GM12872 (cell line): ENCODE measurements around the gene TTLL7.
A peak's percentile ranks its signal among the peaks of the same experiment; 100 is the strongest.

ENCODE experiments used
- CTCF ChIP-seq: IDR thresholded peaks from 3 replicates; pipeline ENCODE4 v1.5.1; 2011; ENCODE audit warnings: low read depth, mild to moderate bottlenecking, low read length, moderate library complexity; ENCODE audit not compliant: insufficient read depth

The TTLL7 gene

GRCh38 chr1:83917959-83918358 is 81.0 kb downstream of the TTLL7 start:
- no peak for TF ChIP-seq CTCF

GRCh38 chr1:83912876-83913275 is 86.1 kb downstream of the TTLL7 start:
- TF ChIP-seq CTCF = no peak

GRCh38 chr1:83910461-83910860 is 88.5 kb downstream of the TTLL7 start:
- no peak for TF ChIP-seq CTCF

- no peak for TF ChIP-seq CTCF
Measured at GRCh38 chr1:83909687-83910086, 89.2 kb downstream of the TTLL7 start.

- TF ChIP-seq CTCF = peak; percentile 52; the same call in 2 of the 3 replicates
Measured at GRCh38 chr1:83905315-83905907, 93.5 kb downstream of the TTLL7 start.

GRCh38 chr1:83901547-83902155 is 97.3 kb downstream of the TTLL7 start:
- TF ChIP-seq CTCF = no peak

GRCh38 chr1:83900524-83900923 is 98.4 kb downstream of the TTLL7 start:
- TF ChIP-seq CTCF = no peak
